WERI-Rb-1 (cell line): Measurements from ENCODE around the gene TUBB3.
"Not testable (repeated sequence)": the region's sequence is repeated elsewhere in the genome, so short reads cannot be mapped to it uniquely, and the experiment has no call there.

Experiments
- DNase-seq: peaks from one replicate; pipeline ENCODE4 v3.0.0-alpha.2; 2020
- H3K27ac ChIP-seq: fragments of 250-450 bp; sonication (Bioruptor Pico); 2 replicates; pipeline ENCODE4 v1.5.1; 2020; ENCODE audit warnings: mild to moderate bottlenecking, moderate library complexity
- H3K27me3 ChIP-seq: fragments of 250-450 bp; sonication (Bioruptor Pico); 2 replicates; pipeline ENCODE4 v1.5.1; 2021; ENCODE audit warnings: mild to moderate bottlenecking, low read depth, moderate library complexity; ENCODE audit not compliant: insufficient read depth, severe bottlenecking
- H3K36me3 ChIP-seq: fragments of 250-450 bp; sonication (Bioruptor Pico); 2 replicates; pipeline ENCODE4 v1.5.1; 2020; ENCODE audit warnings: mild to moderate bottlenecking, moderate library complexity
- H3K4me3 ChIP-seq: 2 replicates; pipeline ENCODE4 v1.5.1; 2011; ENCODE audit warnings: low read depth, mild to moderate bottlenecking, control low read depth, low read length
- H3K9me3 ChIP-seq: fragments of 250-450 bp; sonication (Bioruptor Pico); 2 replicates; pipeline ENCODE4 v1.5.1; 2021; ENCODE audit warnings: mild to moderate bottlenecking, moderate library complexity; ENCODE audit not compliant: severe bottlenecking
- TF ChIP-seq, protein P1 (sequence below): IDR thresholded peaks from 2 replicates; pipeline ENCODE4 v1.5.1; 2011; ENCODE audit warnings: low read depth, mild to moderate bottlenecking, control low read depth, inconsistent platforms, low read length

Gene TUBB3

DNA sequence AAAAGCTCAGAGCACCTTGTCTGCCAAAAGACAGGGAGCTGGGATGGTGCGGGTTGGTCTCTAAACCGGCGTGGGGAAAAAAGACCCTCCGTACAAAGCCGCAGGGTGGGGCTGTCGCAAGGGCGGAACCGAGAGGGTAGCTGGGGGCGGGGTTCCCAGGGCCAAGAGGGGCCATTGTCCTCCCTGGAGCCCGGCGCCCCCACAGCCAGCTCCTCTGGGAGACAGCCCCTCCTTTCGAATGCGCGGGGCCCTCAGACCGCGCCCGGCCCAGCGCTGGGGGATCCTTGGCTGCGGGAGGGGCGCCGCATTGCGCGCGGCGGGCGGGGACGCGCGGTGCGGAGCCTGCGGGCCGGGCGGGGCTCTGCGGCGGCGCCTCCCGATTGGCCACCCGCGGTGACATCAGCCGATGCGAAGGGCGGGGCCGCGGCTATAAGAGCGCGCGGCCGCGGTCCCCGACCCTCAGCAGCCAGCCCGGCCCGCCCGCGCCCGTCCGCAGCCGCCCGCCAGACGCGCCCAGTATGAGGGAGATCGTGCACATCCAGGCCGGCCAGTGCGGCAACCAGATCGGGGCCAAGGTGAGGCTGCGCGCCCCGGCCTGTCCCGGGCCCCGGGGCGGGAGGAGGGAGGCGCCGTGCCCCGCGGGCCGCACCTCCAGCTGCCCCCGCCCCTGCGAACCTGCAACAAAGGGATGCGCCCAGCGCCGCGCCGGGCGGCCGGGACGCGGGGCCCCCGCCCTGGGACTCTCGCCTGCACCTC lies at the start of gene TUBB3:
TUBB3 (plus strand) TSS at position 459 of the 756 bp plus-strand sequence; CDS start at position 519, 60 bp downstream.
- H3K36me3 ChIP-seq = no peaks in the 10 kb centered on the region
- H3K4me3 ChIP-seq = peak within 1 kb of the TSS; percentile 77
- TF ChIP-seq, protein P1, sequence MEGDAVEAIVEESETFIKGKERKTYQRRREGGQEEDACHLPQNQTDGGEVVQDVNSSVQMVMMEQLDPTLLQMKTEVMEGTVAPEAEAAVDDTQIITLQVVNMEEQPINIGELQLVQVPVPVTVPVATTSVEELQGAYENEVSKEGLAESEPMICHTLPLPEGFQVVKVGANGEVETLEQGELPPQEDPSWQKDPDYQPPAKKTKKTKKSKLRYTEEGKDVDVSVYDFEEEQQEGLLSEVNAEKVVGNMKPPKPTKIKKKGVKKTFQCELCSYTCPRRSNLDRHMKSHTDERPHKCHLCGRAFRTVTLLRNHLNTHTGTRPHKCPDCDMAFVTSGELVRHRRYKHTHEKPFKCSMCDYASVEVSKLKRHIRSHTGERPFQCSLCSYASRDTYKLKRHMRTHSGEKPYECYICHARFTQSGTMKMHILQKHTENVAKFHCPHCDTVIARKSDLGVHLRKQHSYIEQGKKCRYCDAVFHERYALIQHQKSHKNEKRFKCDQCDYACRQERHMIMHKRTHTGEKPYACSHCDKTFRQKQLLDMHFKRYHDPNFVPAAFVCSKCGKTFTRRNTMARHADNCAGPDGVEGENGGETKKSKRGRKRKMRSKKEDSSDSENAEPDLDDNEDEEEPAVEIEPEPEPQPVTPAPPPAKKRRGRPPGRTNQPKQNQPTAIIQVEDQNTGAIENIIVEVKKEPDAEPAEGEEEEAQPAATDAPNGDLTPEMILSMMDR = no peak
- H3K27ac ChIP-seq = peak within 1 kb of the TSS; percentile 94
- no peaks in the 10 kb centered on the region for H3K27me3 ChIP-seq
- no peaks in the 10 kb centered on the region for H3K9me3 ChIP-seq
- DNase-seq = peak; percentile 69

DNA sequence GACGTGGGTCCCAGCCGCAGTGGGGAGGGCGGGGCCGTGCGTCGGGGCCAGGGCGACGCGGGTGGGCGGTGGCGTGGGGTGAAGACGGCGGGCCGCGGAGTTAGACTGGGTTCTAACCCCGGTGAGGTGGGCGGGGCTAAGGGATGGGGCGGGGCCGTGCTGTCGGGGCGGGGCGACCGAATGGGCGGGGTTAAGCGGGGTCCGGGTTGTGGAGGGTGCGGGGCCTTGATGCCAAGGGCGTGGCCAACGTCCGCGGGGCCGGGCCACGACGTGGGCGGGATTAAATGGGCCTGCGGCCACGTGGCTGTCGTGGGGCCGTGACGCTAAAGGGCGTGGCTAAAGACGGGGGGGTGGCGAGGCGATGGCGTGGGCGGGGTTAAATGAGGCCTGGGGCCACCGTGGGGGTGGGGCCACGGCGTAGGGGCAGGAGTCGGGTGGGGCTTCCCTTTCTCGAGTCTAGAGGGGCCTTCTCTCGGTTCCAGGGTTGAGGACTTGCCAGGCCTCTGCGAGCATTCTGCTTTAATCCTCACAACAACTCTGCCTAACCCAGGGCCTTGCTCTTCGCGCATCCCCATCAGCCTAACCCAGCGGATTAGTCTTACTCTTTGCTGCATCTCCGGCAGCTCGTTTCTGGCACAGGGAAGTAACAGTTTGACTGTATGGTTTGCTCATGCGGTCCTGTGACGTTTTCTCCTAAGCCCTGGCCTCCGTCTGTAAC lies 49.0 kb upstream of the TUBB3 start:
- no peaks in the 10 kb centered on the region for H3K27me3 ChIP-seq
- H3K9me3 ChIP-seq = no peaks in the 10 kb centered on the region
- peaks cover 6% of the 10 kb centered on the region; the same call in 1 of the 2 replicates for H3K36me3 ChIP-seq
- peak; percentile 86 for DNase-seq
- TF ChIP-seq, protein P1 = no peak
- peak overlapping the region; percentile 92; the same call in 1 of the 2 replicates for H3K27ac ChIP-seq
- H3K4me3 ChIP-seq = peak overlapping the region; percentile 57

DNA sequence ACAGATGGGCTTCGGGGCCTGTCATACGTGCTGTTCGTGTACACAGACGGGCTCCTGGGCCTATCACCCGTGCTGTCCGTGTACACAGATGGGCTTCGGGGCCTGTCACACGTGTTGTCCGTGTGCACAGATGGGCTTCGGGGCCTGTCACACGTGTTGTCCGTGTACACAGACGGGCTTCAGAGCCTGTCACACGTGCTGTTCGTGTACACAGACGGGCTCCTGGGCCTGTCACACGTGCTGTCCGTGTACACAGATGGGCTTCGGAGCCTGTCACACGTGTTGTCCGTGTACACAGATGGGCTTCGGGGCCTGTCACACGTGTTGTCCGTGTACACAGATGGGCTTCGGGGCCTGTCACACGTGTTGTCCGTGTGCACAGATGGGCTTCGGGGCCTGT lies 44.0 kb upstream of the TUBB3 start:
- H3K27me3 ChIP-seq, H3K36me3 ChIP-seq, H3K4me3 ChIP-seq: not testable (repeated sequence)

DNA sequence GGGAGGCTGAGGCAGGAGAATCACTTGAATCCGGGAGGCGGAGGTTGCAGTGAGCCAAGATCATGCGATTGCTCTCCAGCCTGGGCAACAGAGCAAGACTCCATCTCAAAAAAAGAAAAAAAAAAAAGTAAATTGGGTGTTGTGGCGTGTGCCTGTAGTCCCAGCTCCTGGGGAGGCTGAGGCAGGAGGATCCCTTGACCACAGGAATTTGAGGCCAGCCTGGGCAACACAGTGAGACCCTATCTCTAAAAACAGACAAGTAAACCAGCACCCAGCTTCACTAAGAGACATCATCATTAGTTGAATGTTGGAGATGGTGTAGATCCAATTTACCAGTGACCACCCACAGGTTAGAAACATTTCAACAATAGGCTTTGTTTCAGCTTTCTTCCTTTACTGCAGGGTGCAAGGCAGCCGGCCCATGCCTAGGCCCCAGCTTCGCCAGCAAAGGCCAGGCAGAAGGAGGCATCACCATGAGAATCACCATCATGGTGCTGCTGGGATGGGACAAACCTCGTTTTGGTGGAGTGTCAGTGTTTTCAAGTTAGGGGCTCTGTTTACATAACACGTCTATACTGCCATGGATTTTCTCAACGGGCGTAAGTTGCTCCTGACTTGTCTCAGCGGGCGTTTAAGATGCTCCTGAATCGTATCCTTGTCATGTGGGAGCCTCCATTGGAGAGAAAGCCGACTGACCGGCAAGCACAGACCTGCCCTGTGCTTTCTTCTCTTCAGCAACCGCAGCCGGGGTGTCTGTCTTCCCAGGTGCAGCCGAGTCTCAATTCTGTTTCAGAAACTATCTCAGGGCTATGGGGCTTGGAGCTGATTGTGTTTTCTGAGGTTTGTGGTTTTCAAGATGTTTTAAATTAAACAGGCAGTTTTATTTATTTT lies 42.4 kb upstream of the TUBB3 start:
- H3K9me3 ChIP-seq = no peaks in the 10 kb centered on the region
- no peaks in the 10 kb centered on the region for H3K36me3 ChIP-seq
- H3K27ac ChIP-seq = no peak overlapping the region
- TF ChIP-seq, protein P1 = no peak
- H3K27me3 ChIP-seq = no peaks in the 10 kb centered on the region
- no peak overlapping the region for H3K4me3 ChIP-seq
- no peak for DNase-seq

More for the DNA sequence above, 44.0 kb upstream of the TUBB3 start:
- not testable (repeated sequence) for H3K9me3 ChIP-seq, H3K27ac ChIP-seq, DNase-seq

DNA sequence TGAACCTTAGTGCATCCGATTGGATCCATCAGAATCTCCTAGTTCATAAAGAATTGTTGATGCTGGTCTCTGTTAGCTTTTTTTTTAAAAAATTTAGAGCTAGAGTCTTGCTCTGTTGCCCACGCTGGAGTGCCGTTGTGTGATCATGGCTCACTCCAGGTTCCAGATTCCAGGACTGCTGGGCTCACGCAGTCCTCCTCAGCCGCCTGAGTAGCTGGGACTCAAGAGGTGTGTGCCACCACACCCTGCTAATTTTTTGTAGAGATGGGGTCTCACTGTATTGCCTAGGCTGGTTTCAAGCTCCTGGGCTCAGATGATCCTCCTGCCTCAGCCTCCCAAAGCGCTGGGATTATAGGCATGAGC lies 41.8 kb upstream of the TUBB3 start:
- Histone ChIP-seq H3K27ac (no peak overlapping the region), H3K4me3 (no peak overlapping the region), H3K9me3 (no peaks in the 10 kb centered on the region), H3K36me3 (0 out of 2 replicates have a peak, but pooled peaks cover 3% of the 10 kb centered on the region), H3K27me3 (no peaks in the 10 kb centered on the region)
- no peak for DNase-seq
- TF ChIP-seq, protein P1 = no peak
